ENCODE data around the gene KCNJ4. TPM values are rescaled to one million over a fixed set of nuclear protein-coding genes. Genes with fewer than 3 reads are reported as not detected.

Gene KCNJ4
- total RNA-seq, 4 donors from 2014 or later = 0.28 to 0.84 TPM; not detected in 2

- TF ChIP-seq CTCF (IDR thresholded peaks at IDR 0.05) = no peak
- ATAC-seq (ENCODE audit: low FRiP score) (no peak), DNase-seq (ENCODE audit: low spot score) (no peak)
Measured at GRCh38 chr22:38437416-38437815, 17.6 kb downstream of the KCNJ4 start.

GRCh38 chr22:38436629-38437395 lies 18.2 kb downstream of the KCNJ4 start:
- ATAC-seq (ENCODE audit: low FRiP score) (no peak), DNase-seq (ENCODE audit: low spot score) (no peak)
- TF ChIP-seq CTCF (IDR thresholded peaks at IDR 0.05) = no peak

GRCh38 chr22:38435965-38436364 lies 19.0 kb downstream of the KCNJ4 start:
- no peak for TF ChIP-seq CTCF (IDR thresholded peaks at IDR 0.05)
- no peak for DNase-seq (ENCODE audit: low spot score)

GRCh38 chr22:38435010-38435409 lies 20.0 kb downstream of the KCNJ4 start:
- DNase-seq (ENCODE audit: low spot score) = no peak
- no peak for TF ChIP-seq CTCF (IDR thresholded peaks at IDR 0.05)
- no peak for ATAC-seq (ENCODE audit: low FRiP score)

More at GRCh38 chr22:38435965-38436364, 19.0 kb downstream of the KCNJ4 start:
- no peak for ATAC-seq (ENCODE audit: low FRiP score)

GRCh38 chr22:38433871-38434270 lies 21.1 kb downstream of the KCNJ4 start:
- TF ChIP-seq CTCF (IDR thresholded peaks at IDR 0.05) = no peak
- DNase-seq (ENCODE audit: low spot score) = no peak
- ATAC-seq (ENCODE audit: low FRiP score) = no peak

GRCh38 chr22:38432264-38432663 lies 22.7 kb downstream of the KCNJ4 start:
- ATAC-seq (ENCODE audit: low FRiP score) (no peak), DNase-seq (ENCODE audit: low spot score) (no peak)
- TF ChIP-seq CTCF (IDR thresholded peaks at IDR 0.05) = no peak
